Endothelial cell of umbilical vein (primary cell): ENCODE results near the gene NRBP1. TPM values are rescaled to one million over a fixed set of nuclear protein-coding genes. Genes with fewer than 3 reads are reported as not detected.

Source experiments
- BruUV-seq: library from RNA; stranded (reverse); fragments of 400-500 nt; replicated peaks from 2 replicates; lab custom pipeline; 2021; lab: Mats Ljungman, UMichigan
- CTCF ChIA-PET: fragments of 300-600, 350-600 bp; sonication (Branson Sonifier 250); formaldehyde crosslinking; loops from one replicate; lab custom pipeline; 2021; ENCODE audit warnings: antibody characterized with exemption, inconsistent platforms; lab: Charles Lee
- POLR2A ChIA-PET: fragments of 300-600, 350-600 bp; sonication (Branson Sonifier 250); formaldehyde crosslinking; loops from one replicate; lab custom pipeline; 2021; ENCODE audit warnings: antibody characterized with exemption, inconsistent platforms; lab: Charles Lee
- DNase-seq: peaks from one replicate; pipeline ENCODE4 v3.0.0-alpha.2; 2011; ENCODE audit warnings: low read depth, low spot score
- FAIRE-seq: peaks from 2 replicates; lab custom pipeline; 2011; peaks lifted over from hg19 to GRCh38; lab: Jason Lieb, UNC
- H2AFZ ChIP-seq: 2 replicates; pipeline ENCODE4 v1.6.0; 2012; ENCODE audit warnings: low read depth, low read length, control low read depth, inconsistent platforms
- H3K27ac ChIP-seq: 2 replicates; pipeline ENCODE4 v1.5.1; 2011; ENCODE audit warnings: low read depth, mild to moderate bottlenecking, control low read depth, low read length, moderate library complexity; ENCODE audit not compliant: insufficient read depth
- H3K27me3 ChIP-seq, 2 experiments: 2 replicates each; pipeline versions ENCODE4 v1.6.0 to v1.6.1; 2011; ENCODE audit warnings: low read length in 2 of 2, mixed read lengths in 1 of 2; ENCODE audit not compliant: control insufficient read depth in 2 of 2, insufficient read depth in 2 of 2
- H3K36me3 ChIP-seq, 2 experiments: 2 replicates in 1 of 2; 3 replicates in 1 of 2; pipeline ENCODE4 v1.5.1; 2011; ENCODE audit warnings: low read length in 2 of 2, mild to moderate bottlenecking in 1 of 2, moderate library complexity in 1 of 2; ENCODE audit not compliant: control insufficient read depth in 2 of 2, insufficient read depth in 2 of 2; ENCODE audit errors: extremely low read depth in 1 of 2
- H3K4me1 ChIP-seq: 3 replicates; pipeline ENCODE4 v1.5.1; 2011; ENCODE audit warnings: mild to moderate bottlenecking, low read length; ENCODE audit not compliant: control insufficient read depth, insufficient read depth; ENCODE audit errors: extremely low read depth
- H3K4me2 ChIP-seq: 2 replicates; pipeline ENCODE4 v1.6.1; 2011; ENCODE audit warnings: low read length, control low read depth, mixed read lengths; ENCODE audit not compliant: insufficient read depth
- H3K4me3 ChIP-seq, 3 experiments: fragments of 200-600 bp in 1 of 3; sonication (generic), shearing (Covaris generic) in 1 of 3; replicated peaks in 1 of 3; 2 replicates each; pipeline ENCODE4 v1.5.1; 2011 to 2016; ENCODE audit warnings: control low read depth in 3 of 3, low read length in 3 of 3, mild to moderate bottlenecking in 2 of 3, inconsistent platforms in 1 of 3, low read depth in 1 of 3, moderate library complexity in 1 of 3; ENCODE audit not compliant: insufficient read depth in 1 of 3
- H3K79me2 ChIP-seq: 2 replicates; pipeline ENCODE4 v1.6.0; 2012; ENCODE audit warnings: low read length, inconsistent platforms; ENCODE audit not compliant: control insufficient read depth, insufficient read depth
- H3K9ac ChIP-seq: replicated peaks from 2 replicates; pipeline ENCODE3; 2011; ENCODE audit warnings: low read length, control low read depth; ENCODE audit not compliant: insufficient read depth; ENCODE audit errors: extremely low read depth
- H3K9me1 ChIP-seq: replicated peaks from 3 replicates; pipeline ENCODE4 v1.6.0; 2011; ENCODE audit warnings: mild to moderate bottlenecking, low read length; ENCODE audit not compliant: control insufficient read depth, insufficient read depth; ENCODE audit errors: extremely low read depth
- H3K9me3 ChIP-seq: replicated peaks from 2 replicates; pipeline ENCODE4 v1.5.1; 2012; ENCODE audit warnings: low read length, inconsistent platforms; ENCODE audit not compliant: control insufficient read depth, insufficient read depth
- H4K20me1 ChIP-seq: replicated peaks from 2 replicates; pipeline ENCODE3; 2011; ENCODE audit warnings: mild to moderate bottlenecking, low read length; ENCODE audit not compliant: control insufficient read depth, insufficient read depth; ENCODE audit errors: extremely low read depth
- CTCF ChIP-seq, 2 donors: IDR thresholded peaks; 1 replicate in 1 of 2; 2 replicates in 1 of 2; pipeline ENCODE4 v1.5.1; 2011; ENCODE audit warnings: low read length in 2 of 2, mild to moderate bottlenecking in 2 of 2, moderate library complexity in 2 of 2, control low read depth in 1 of 2, inconsistent platforms in 1 of 2, low read depth in 1 of 2; ENCODE audit not compliant: insufficient read depth in 1 of 2; ENCODE audit errors: extremely low read depth in 1 of 2
- EZH2 ChIP-seq: IDR thresholded peaks from 2 replicates; pipeline ENCODE4 v1.6.1; 2012; ENCODE audit warnings: borderline replicate concordance, low read depth, mild to moderate bottlenecking, moderate library complexity, low read length, inconsistent platforms; ENCODE audit not compliant: severe bottlenecking
- FOS ChIP-seq: IDR thresholded peaks from 2 replicates; pipeline ENCODE4 v1.6.1; 2011; ENCODE audit warnings: mild to moderate bottlenecking, low read length, moderate library complexity, borderline replicate concordance; ENCODE audit not compliant: insufficient read depth
- GATA2 ChIP-seq: IDR thresholded peaks from 2 replicates; pipeline ENCODE4 v1.7.0; 2011; ENCODE audit warnings: low read depth, mild to moderate bottlenecking, moderate library complexity, mixed read lengths, low read length; ENCODE audit not compliant: insufficient read length, insufficient read depth
- JUN ChIP-seq: IDR thresholded peaks from 2 replicates; pipeline ENCODE4 v1.6.1; 2011; ENCODE audit warnings: borderline replicate concordance, low read depth; ENCODE audit not compliant: insufficient read length, insufficient read depth
- MAX ChIP-seq: IDR thresholded peaks from 2 replicates; pipeline ENCODE4 v1.6.1; 2011; ENCODE audit not compliant: insufficient read depth, insufficient read length
- MYC ChIP-seq: IDR thresholded peaks from one replicate; pipeline ENCODE4 v1.6.1; 2011; ENCODE audit warnings: mild to moderate bottlenecking, low read depth, low read length
- POLR2A ChIP-seq: IDR thresholded peaks from 2 replicates; pipeline ENCODE4 v1.6.1; 2012; ENCODE audit warnings: low read depth, mild to moderate bottlenecking, control low read depth, low read length
- POLR2AphosphoS5 ChIP-seq: IDR thresholded peaks from 2 replicates; pipeline ENCODE4 v1.6.1; 2012; ENCODE audit warnings: low read depth, mild to moderate bottlenecking, control low read depth, low read length, moderate library complexity; ENCODE audit not compliant: insufficient read depth
- dilution Hi-C: fragments of 300-500 bp; cut with MboI; formaldehyde crosslinking; loops from one replicate; pipeline ENCODE4 v1.15.0; 2019; ENCODE audit warnings: low sequenced_read_pairs; ENCODE audit not compliant: extremely low pct_ligation_motif_present
- intact Hi-C: fragments of 100-400 bp; cut with micrococcal nuclease; formaldehyde crosslinking; loops from one replicate; pipeline ENCODE4 v1.10.0; 2022
- polyA plus RNA-seq, 4 experiments: library from polyadenylated mRNA; depleted of rRNA in 3 of 4; stranded (reverse) in 3 of 4; unstranded in 1 of 4; fragments of >200 nt; gene quantifications; 2 replicates each; pipeline versions ENCODE4 v1.2.1 to v1.2.3, GENCODE V29; 2011 to 2012; ENCODE audit warnings: missing spikeins in 1 of 4
- total RNA-seq: library from RNA; stranded (reverse); gene quantifications from 2 replicates; pipeline ENCODE4 v1.2.3, GENCODE V29; 2021

The NRBP1 gene
- total and polyA plus RNA-seq, 2 donors (not counting 3 experiments of a cell fraction or from before 2014, with no cell fraction given), result 130 to 169 TPM

- POLR2A ChIA-PET, result no interaction called here
- H3K9me3 ChIP-seq, result no peaks in the 10 kb centered on the region
- no peaks in the 10 kb centered on the region for H3K79me2 ChIP-seq
- peak overlapping the region; percentile 49 for H2AFZ ChIP-seq
- dilution Hi-C loops (no loop called here), intact Hi-C loops (loop anchor here (1.0 to 2.0 kb wide), 4 partner anchors 60 to 140 kb away; partner anchors contain the start of genes CCDC121, EIF2B4, GPN1 and NRBP1)
- FAIRE-seq, result no peak
- peak overlapping the region; percentile 41 for H3K4me2 ChIP-seq
- TF ChIP-seq POLR2A (no peak), POLR2AphosphoS5 (no peak), JUN (no peak), GATA2 (no peak), MAX (no peak), FOS (no peak), EZH2 (no peak), MYC (no peak), CTCF (IDR thresholded peaks at IDR 0.05; ENCODE audit: extremely low read depth in 1 of 2, insufficient read depth in 1 of 2, low read depth in 1 of 2, low read length in 2 of 2) (no peak)
- no peaks in the 10 kb centered on the region for H3K27me3 ChIP-seq
- peak overlapping the region; percentile 3 to 64 (median 56) for H3K4me3 ChIP-seq
- H3K9me1 ChIP-seq, result no peaks in the 10 kb centered on the region
- H3K36me3 ChIP-seq, result peaks cover 0 to 6% of the 10 kb centered on the region in 2 experiments
- DNase-seq, result peak; percentile 48
- peaks cover 13% of the 10 kb centered on the region for H3K4me1 ChIP-seq
- peak overlapping the region; percentile 10 for H3K9ac ChIP-seq
- peak overlapping the region; percentile 0 for H3K27ac ChIP-seq
- CTCF ChIA-PET, result interaction anchor here (1.2 kb wide), 1 partner anchor 132 kb away, joined by 3 read pairs; no protein-coding TSS in a partner anchor
- no peaks in the 10 kb centered on the region for H4K20me1 ChIP-seq
- BruUV-seq, result TSS peak; percentile 24
Observed at GRCh38 chr2:27489118-27489497, 60.7 kb downstream of the NRBP1 start.
